Choroid plexus epithelial cell (primary cell): ENCODE data around the gene TRAK1.

Source experiments
- DNase-seq: peaks from one replicate; pipeline ENCODE4 v3.0.0-alpha.2; 2010; ENCODE audit warnings: low read depth
- H3K4me3 ChIP-seq: 2 replicates; pipeline ENCODE4 v1.5.1; 2011; ENCODE audit warnings: low read depth, mild to moderate bottlenecking, control low read depth, low read length, moderate library complexity
- TF ChIP-seq, protein P1 (sequence below): conservative IDR thresholded peaks from 2 replicates; pipeline ENCODE4 v1.5.1; 2011; ENCODE audit warnings: low read depth, mild to moderate bottlenecking, control low read depth, inconsistent platforms, low read length, moderate library complexity

The TRAK1 gene

DNA sequence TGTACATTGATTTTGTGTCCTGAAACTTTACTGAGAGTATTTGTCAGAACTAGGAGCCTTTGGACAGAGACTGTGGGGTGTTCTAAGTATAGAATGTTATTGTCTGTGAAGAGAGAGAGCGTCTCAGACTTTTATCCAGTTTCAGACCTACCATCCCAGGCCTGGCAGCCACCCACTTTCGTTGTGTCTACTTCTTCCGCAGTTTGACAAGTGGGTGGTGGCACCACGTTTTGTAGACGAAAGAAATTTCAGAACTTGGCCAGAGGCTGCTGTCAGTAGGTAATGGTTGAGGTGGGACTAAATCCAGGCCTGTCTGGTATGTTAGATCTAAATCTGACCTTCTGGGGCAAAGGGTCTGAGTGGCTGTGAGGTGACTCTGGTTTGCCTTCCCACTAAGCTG is 13.4 kb upstream of the TRAK1 start:
- H3K4me3 ChIP-seq = no peak overlapping the region
- no peak for DNase-seq
- TF ChIP-seq, protein P1, sequence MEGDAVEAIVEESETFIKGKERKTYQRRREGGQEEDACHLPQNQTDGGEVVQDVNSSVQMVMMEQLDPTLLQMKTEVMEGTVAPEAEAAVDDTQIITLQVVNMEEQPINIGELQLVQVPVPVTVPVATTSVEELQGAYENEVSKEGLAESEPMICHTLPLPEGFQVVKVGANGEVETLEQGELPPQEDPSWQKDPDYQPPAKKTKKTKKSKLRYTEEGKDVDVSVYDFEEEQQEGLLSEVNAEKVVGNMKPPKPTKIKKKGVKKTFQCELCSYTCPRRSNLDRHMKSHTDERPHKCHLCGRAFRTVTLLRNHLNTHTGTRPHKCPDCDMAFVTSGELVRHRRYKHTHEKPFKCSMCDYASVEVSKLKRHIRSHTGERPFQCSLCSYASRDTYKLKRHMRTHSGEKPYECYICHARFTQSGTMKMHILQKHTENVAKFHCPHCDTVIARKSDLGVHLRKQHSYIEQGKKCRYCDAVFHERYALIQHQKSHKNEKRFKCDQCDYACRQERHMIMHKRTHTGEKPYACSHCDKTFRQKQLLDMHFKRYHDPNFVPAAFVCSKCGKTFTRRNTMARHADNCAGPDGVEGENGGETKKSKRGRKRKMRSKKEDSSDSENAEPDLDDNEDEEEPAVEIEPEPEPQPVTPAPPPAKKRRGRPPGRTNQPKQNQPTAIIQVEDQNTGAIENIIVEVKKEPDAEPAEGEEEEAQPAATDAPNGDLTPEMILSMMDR = no peak

DNA sequence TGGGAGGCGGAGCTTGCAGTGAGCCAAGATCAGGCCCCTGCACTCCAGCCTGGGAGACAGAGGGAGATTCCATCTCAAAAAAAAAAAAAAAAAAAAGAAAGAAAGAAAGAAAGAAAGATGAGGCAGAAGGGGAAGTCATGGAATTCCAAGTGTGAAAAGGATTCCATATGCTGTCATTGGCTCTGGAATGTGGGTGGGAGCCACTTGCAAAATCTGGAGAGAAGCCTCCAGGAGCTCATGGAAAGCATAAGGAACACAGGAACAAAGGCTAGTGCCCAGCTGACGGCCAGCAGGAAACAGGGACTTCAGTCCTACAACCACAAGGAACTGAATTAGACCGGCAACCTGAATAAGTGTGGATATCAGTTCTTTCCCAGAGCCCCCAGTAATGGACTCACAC is 12.5 kb upstream of the TRAK1 start:
- no peak for DNase-seq
- TF ChIP-seq, protein P1 = no peak
- no peak overlapping the region for H3K4me3 ChIP-seq

DNA sequence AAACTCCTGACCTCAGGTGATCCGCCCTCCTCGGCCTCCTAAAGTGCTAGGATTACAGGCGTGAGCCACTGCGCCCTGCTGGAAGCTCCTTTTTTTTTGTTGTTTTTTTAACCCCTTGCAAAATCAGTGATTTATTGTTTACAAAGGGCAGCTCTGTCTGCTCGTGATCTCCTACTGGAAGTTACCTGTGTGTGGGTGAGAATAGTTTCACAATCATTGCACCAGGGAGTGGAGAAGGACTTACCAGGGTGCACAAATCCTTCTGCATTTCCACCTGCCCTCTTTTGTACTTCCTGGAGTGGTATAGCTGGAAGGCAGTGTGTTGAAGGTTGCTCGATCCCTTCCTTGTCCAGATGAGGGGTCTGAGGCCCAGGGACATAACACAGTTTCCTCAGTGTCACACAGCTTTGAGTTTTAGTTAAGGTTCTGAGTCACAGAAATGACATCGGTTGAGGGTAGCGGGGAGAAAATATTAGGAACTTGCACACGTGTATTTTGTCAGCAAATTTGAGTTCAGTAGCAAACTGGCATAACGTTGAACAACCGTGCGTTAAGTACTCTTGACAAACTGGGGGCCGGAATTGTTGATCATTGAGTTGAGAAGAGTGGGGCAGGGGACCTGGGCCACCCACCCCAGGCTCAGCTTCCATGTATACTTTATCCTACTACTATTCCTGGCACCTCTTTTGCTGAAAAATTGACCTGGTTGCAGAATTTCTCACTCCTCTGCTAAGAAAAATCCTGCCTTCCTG is 11.3 kb upstream of the TRAK1 start:
- TF ChIP-seq, protein P1 = no peak
- no peak overlapping the region for H3K4me3 ChIP-seq
- no peak for DNase-seq

DNA sequence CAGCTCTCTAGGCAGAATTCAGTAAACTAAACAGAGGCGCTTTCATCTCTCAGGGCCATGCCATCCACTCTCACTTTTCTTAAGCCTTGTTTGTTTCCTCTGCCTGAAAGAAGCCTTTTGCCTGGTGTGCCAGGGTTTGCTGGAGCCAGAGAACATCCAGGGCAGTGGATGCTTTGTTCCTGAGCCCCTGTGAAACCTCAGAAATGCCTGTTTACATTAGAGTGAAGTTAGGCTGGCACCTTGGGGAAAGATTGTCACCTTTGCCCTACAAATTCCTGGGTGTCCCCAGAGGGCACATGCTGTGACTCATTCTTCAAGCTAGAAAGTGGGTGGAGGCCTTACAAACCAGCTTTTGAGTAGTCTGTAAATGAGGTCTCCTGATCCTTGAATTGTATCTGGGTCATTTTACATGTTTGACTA is 10.7 kb upstream of the TRAK1 start:
- H3K4me3 ChIP-seq = no peak overlapping the region
- DNase-seq = peak; percentile 62
- TF ChIP-seq, protein P1 = no peak

DNA sequence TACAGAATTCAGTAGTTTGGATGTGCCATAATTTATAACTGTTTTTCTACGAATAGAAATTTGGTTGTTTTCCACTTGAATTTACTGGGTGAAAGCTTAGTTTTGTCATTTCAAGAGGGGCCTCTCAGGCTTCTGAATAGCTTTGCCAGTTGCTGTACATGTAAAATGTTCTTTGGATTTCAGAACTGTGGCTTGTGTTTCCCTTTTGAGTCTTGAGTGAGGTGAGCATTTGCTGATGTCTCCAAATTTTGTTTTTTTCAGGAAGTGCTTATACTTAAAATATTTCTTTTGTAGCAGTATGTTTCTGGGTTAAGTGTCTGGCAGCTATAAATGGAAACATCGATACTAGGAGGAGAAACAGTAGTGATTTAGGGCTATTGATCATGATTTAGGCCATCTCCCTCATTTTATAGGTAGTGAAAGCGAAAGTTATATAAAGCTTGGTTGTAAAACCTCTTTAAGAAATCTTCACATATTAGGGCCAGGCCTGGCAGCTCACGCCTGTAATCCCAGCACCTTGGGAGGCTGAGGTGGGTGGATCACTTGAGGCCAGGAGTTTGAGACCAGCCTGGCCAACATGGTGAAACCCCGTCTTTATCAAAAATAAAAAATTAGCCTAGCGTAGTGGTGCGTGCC is 9.2 kb upstream of the TRAK1 start:
- TF ChIP-seq, protein P1 = no peak
- H3K4me3 ChIP-seq = no peak overlapping the region
- DNase-seq = no peak

DNA sequence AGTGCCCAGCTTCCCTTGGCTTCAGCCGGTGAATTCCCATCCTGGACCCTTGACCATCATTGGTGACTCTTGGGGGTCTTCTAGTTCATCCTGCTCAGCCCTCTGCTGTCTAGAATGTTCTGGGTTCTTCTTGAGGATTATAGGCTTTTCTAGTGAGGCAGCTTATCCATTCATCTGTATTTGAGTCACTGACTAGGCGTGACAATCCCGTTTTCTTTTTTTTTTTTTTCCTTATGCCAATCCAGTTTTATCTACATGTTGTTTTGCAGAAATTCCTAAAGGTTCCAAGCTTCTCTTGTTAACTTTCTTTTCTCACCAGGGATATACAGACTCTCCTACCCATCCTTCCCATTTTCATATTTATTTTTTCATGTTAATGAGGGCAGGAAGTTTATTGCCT is 6.6 kb upstream of the TRAK1 start:
- H3K4me3 ChIP-seq = no peak overlapping the region
- DNase-seq = no peak
- TF ChIP-seq, protein P1 = no peak
